NK-92 treated with Interleukin-12 subunit alpha and Interleukin-12 subunit beta, amount 100 ng/mL, for 24 hours (cell line): ENCODE results near the gene PDE7B.

ENCODE experiments used
- DNase-seq: peaks from one replicate; lab custom pipeline; 2025; lab: John Stamatoyannopoulos, UW

PDE7B gene

GRCh38 chr6:136244061-136244616, 392.6 kb downstream of the PDE7B start:
- no peak for DNase-seq
